Cardiac muscle cell (in vitro differentiated cells and primary cell): ENCODE data around the gene PARP9. TPM values are rescaled to one million over a fixed set of nuclear protein-coding genes. Genes with fewer than 3 reads are reported as not detected.

Experiments used
- DNase-seq, 2 donors: peaks; one replicate each; pipeline versions ENCODE4 v3.0.0 to v3.0.0-alpha.2; 2010 to 2017; ENCODE audit warnings: low read depth in 1 of 2, low spot score in 1 of 2
- H3K27ac ChIP-seq: fragments of 200-600 bp; sonication (generic); 2 replicates; pipeline ENCODE4 v1.5.1; 2016
- H3K27me3 ChIP-seq: fragments of 200-600 bp; sonication (generic); 2 replicates; pipeline ENCODE4 v1.6.0; 2016; ENCODE audit warnings: control low read depth
- H3K36me3 ChIP-seq: fragments of 200-600 bp; sonication (generic); 2 replicates; pipeline ENCODE4 v1.5.1; 2016; ENCODE audit warnings: control low read depth
- H3K4me1 ChIP-seq: fragments of 200-600 bp; sonication (generic); 2 replicates; pipeline ENCODE4 v1.8.1; 2017; ENCODE audit warnings: low read depth, mild to moderate bottlenecking, mixed run types
- H3K4me3 ChIP-seq: fragments of 200-600 bp; sonication (generic); 2 replicates; pipeline ENCODE4 v1.5.1; 2016; ENCODE audit warnings: mild to moderate bottlenecking
- H3K9me3 ChIP-seq: fragments of 200-600 bp; sonication (generic); 2 replicates; pipeline ENCODE4 v1.5.1; 2017; ENCODE audit warnings: low read depth, mild to moderate bottlenecking, control low read depth
- CTCF ChIP-seq: IDR thresholded peaks from 2 replicates; pipeline ENCODE4 v1.5.1; 2012; ENCODE audit warnings: low read depth, mild to moderate bottlenecking, low read length
- polyA plus RNA-seq: library from polyadenylated mRNA; unstranded; fragments of >200 nt; fragmentation: Nextera tagmentation; extraction: Ambion mirVana; gene quantifications from 2 replicates; pipeline ENCODE4 v1.2.1, GENCODE V29; 2016
- total RNA-seq: library from RNA; depleted of rRNA; stranded (reverse); fragments of >200 nt; gene quantifications from 2 replicates; pipeline ENCODE4 v1.2.3, GENCODE V29; 2016

The PARP9 gene
- total and polyA plus RNA-seq, 2 experiments from 2014 or later, result 0.42 to 0.60 TPM

GRCh38 chr3:122560680-122561079 is 3.4 kb downstream of the PARP9 start:
- Histone ChIP-seq H3K9me3 (no peaks in the 10 kb centered on the region), H3K4me1 (no peaks in the 10 kb centered on the region), H3K36me3 (no peaks in the 10 kb centered on the region), H3K4me3 (no peak overlapping the region), H3K27me3 (peaks cover 10% of the 10 kb centered on the region), H3K27ac (no peak overlapping the region)
- peak; percentile 60 to 76 for DNase-seq
- peak; percentile 59 for TF ChIP-seq CTCF

GRCh38 chr3:122559906-122560305 is 4.2 kb downstream of the PARP9 start:
- no peaks in the 10 kb centered on the region for H3K9me3 ChIP-seq

GRCh38 chr3:122558605-122559004 is 5.5 kb downstream of the PARP9 start:
- no peaks in the 10 kb centered on the region for H3K36me3 ChIP-seq
- no peak for DNase-seq
- no peak for TF ChIP-seq CTCF

More at GRCh38 chr3:122559906-122560305, 4.2 kb downstream of the PARP9 start:
- no peak for DNase-seq
- Histone ChIP-seq H3K4me1 (no peaks in the 10 kb centered on the region), H3K27ac (no peak overlapping the region), H3K27me3 (peaks cover 7% of the 10 kb centered on the region), H3K4me3 (no peak overlapping the region), H3K36me3 (no peaks in the 10 kb centered on the region)
- TF ChIP-seq CTCF, result no peak

GRCh38 chr3:122557356-122557755 is 6.7 kb downstream of the PARP9 start:
- no peak overlapping the region for H3K27ac ChIP-seq
- no peak for TF ChIP-seq CTCF
- no peaks in the 10 kb centered on the region for H3K27me3 ChIP-seq
- no peak overlapping the region for H3K4me3 ChIP-seq
- no peak for DNase-seq
- H3K9me3 ChIP-seq, result no peaks in the 10 kb centered on the region
- no peaks in the 10 kb centered on the region for H3K36me3 ChIP-seq
- H3K4me1 ChIP-seq, result no peaks in the 10 kb centered on the region

More at GRCh38 chr3:122558605-122559004, 5.5 kb downstream of the PARP9 start:
- Histone ChIP-seq H3K27me3 (no peaks in the 10 kb centered on the region), H3K27ac (no peak overlapping the region), H3K4me1 (no peaks in the 10 kb centered on the region), H3K9me3 (no peaks in the 10 kb centered on the region), H3K4me3 (no peak overlapping the region)

- no peak for TF ChIP-seq CTCF
- DNase-seq, result peak in 1 of 2 donors; percentile 49
- Histone ChIP-seq H3K9me3 (no peaks in the 10 kb centered on the region), H3K4me3 (no peak overlapping the region), H3K27me3 (no peaks in the 10 kb centered on the region), H3K27ac (no peak overlapping the region), H3K4me1 (no peaks in the 10 kb centered on the region), H3K36me3 (no peaks in the 10 kb centered on the region)
Measured at GRCh38 chr3:122555275-122556071, 8.6 kb downstream of the PARP9 start.
